BJ (cell line): ENCODE results near the gene TMEM250. TPM values are rescaled to one million over a fixed set of nuclear protein-coding genes. Genes with fewer than 3 reads are reported as not detected.

Experiments used
- CTCF ChIA-PET: fragments of 350-600 bp; formaldehyde crosslinking; extraction: SDS; loops from one replicate; lab custom pipeline; 2021; ENCODE audit warnings: antibody characterized with exemption, inconsistent platforms; lab: Yijun Ruan, JAX
- POLR2A ChIA-PET: fragments of 300-600 bp; sonication (Branson Sonifier 250); formaldehyde crosslinking; extraction: SDS; loops from one replicate; lab custom pipeline; 2021; ENCODE audit warnings: antibody characterized with exemption; lab: Charles Lee
- DNase-seq: peaks from one replicate; pipeline ENCODE4 v3.0.0-alpha.2; 2011; ENCODE audit warnings: low read depth
- H3K27me3 ChIP-seq: 2 replicates; pipeline ENCODE4 v1.6.0; 2011; ENCODE audit warnings: low read length; ENCODE audit not compliant: control insufficient read depth, insufficient read depth
- H3K36me3 ChIP-seq: 2 replicates; pipeline ENCODE4 v1.5.1; 2011; ENCODE audit warnings: low read length; ENCODE audit not compliant: control insufficient read depth, insufficient read depth
- H3K4me3 ChIP-seq: 2 replicates; pipeline ENCODE4 v1.5.1; 2011; ENCODE audit warnings: low read depth, mild to moderate bottlenecking, control low read depth, low read length
- CTCF ChIP-seq: IDR thresholded peaks from 2 replicates; pipeline ENCODE4 v1.5.1; 2011; ENCODE audit warnings: low read depth, mild to moderate bottlenecking, control low read depth, inconsistent platforms, low read length, moderate library complexity; ENCODE audit not compliant: insufficient read depth
- polyA plus RNA-seq: library from polyadenylated mRNA; depleted of rRNA; stranded (reverse); fragments of >200 nt; gene quantifications from 2 replicates; pipeline ENCODE4 v1.2.3, GENCODE V29; 2011

Gene TMEM250
- polyA plus RNA-seq, 1 experiment = 20.7 TPM

- Histone ChIP-seq H3K36me3 (peaks cover 3% of the 10 kb centered on the region), H3K4me3 (no peak overlapping the region), H3K27me3 (no peaks in the 10 kb centered on the region)
- CTCF ChIA-PET = no interaction called here
- TF ChIP-seq CTCF = no peak
- DNase-seq = no peak
- POLR2A ChIA-PET = no interaction called here
Measured at GRCh38 chr9:136078024-136078423, 40.7 kb downstream of the TMEM250 start.

DNA sequence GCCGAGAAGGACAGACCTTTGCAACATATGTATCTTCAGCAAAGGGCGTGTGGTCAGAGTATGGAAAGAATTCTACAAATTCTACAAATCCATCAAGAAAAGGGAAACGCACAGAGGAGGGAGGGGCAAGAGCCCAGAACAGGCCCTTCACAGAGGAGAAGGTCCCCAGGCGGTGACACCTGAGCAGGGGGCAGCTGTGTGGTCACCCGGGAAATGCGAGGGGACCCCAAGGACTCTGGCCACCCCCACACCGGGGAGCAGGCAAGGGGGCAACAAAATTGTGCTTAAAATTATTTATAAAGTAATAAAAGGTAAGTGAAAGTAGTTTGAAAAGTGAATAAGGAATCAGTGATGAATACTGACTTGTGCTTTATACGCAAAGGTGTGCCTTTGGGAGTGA is 41.2 kb downstream of the TMEM250 start:
- Histone ChIP-seq H3K36me3 (peaks cover 3% of the 10 kb centered on the region), H3K27me3 (no peaks in the 10 kb centered on the region), H3K4me3 (no peak overlapping the region)
- DNase-seq = no peak
- no peak for TF ChIP-seq CTCF
- POLR2A ChIA-PET = no interaction called here
- CTCF ChIA-PET = no interaction called here

GRCh38 chr9:136075881-136076678 is 42.6 kb downstream of the TMEM250 start:
- no peak for TF ChIP-seq CTCF
- CTCF ChIA-PET = interaction anchor here (1.0 kb wide), 1 partner anchor 18 kb away, joined by 3 read pairs; no protein-coding TSS in a partner anchor
- POLR2A ChIA-PET = no interaction called here
- DNase-seq = no peak
- H3K27me3 ChIP-seq = no peaks in the 10 kb centered on the region
- H3K36me3 ChIP-seq = peaks cover 2% of the 10 kb centered on the region; the same call in 1 of the 2 replicates
- no peak overlapping the region for H3K4me3 ChIP-seq

- ChIA-PET CTCF (interaction anchor here (1.0 kb wide), 1 partner anchor 17 kb away, joined by 3 read pairs; no protein-coding TSS in a partner anchor), POLR2A (no interaction called here)
- Histone ChIP-seq H3K36me3 (peaks cover 2% of the 10 kb centered on the region; the same call in 1 of the 2 replicates), H3K4me3 (no peak overlapping the region), H3K27me3 (no peaks in the 10 kb centered on the region)
- DNase-seq = no peak
- TF ChIP-seq CTCF = no peak
Measured at GRCh38 chr9:136075134-136075841, 43.4 kb downstream of the TMEM250 start.

DNA sequence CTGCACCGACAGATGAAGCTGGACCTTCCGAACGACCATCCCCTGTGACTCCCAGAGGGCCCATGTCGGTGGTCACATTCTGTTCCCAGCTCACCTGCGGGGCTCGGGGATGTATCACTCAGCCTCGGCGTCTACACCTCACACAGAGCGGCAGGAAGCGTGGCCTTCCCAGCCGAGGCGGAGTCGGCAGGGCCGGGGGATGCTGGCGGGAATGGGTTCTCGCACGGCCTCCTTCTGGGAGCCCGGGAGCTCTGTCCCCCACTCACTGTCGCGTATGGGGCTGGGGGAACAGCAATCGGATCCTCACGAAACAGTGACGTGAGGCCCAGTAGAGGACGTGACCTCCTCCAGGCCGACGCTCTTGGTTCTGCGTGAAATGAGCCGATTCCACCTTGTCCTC is 44.0 kb downstream of the TMEM250 start:
- TF ChIP-seq CTCF = no peak
- CTCF ChIA-PET = no interaction called here
- Histone ChIP-seq H3K27me3 (no peaks in the 10 kb centered on the region), H3K36me3 (peaks cover 2% of the 10 kb centered on the region; the same call in 1 of the 2 replicates), H3K4me3 (no peak overlapping the region)
- POLR2A ChIA-PET = no interaction called here
- no peak for DNase-seq
